A549 (cell line): Measurements from ENCODE around the gene TSFM. TPM values are rescaled to one million over a fixed set of nuclear protein-coding genes. Genes with fewer than 3 reads are reported as not detected.

Source experiments
- ATAC-seq, 2 experiments: fragments of 200-7000 bp in 1 of 2; fragments of >200 bp in 1 of 2; cut with Nextera tagmentation in 1 of 2; cut with Tn5 transposase in 1 of 2; 3 replicates each; pipeline versions ENCODE4 v1.8.0 to v1.9.1; 2018 to 2020; ENCODE audit warnings: mild to moderate bottlenecking in 1 of 2, moderate library complexity in 1 of 2
- CTCF ChIA-PET: fragments of 300-600 bp; sonication (Branson Sonifier 250); formaldehyde crosslinking; extraction: SDS; loops from one replicate; lab custom pipeline; 2021; ENCODE audit warnings: antibody characterized with exemption, inconsistent platforms; lab: Yijun Ruan, JAX
- POLR2A ChIA-PET: fragments of 350-600 bp; formaldehyde crosslinking; extraction: SDS; loops from one replicate; lab custom pipeline; 2021; ENCODE audit warnings: antibody characterized with exemption, inconsistent platforms; lab: Yijun Ruan, JAX
- DNase-seq, 2 experiments: peaks; one replicate each; pipeline versions ENCODE4 v3.0.0 to v3.0.0-alpha.2; 2011 to 2016; ENCODE audit warnings: low read depth in 1 of 2, low spot score in 1 of 2
- FAIRE-seq: peaks from 2 replicates; lab custom pipeline; 2011; peaks lifted over from hg19 to GRCh38; lab: Jason Lieb, UNC
- H3K27ac ChIP-seq, 2 experiments: fragments of >200 bp; sonication (Bioruptor Twin); formaldehyde crosslinking; 3 replicates each; pipeline ENCODE4 v1.5.1; 2016 to 2017
- H3K4me1 ChIP-seq: fragments of >200 bp; sonication (Bioruptor Twin); formaldehyde crosslinking; 3 replicates; pipeline ENCODE4 v1.6.1; 2016
- H3K4me2 ChIP-seq: fragments of >200 bp; sonication (Bioruptor Twin); formaldehyde crosslinking; 3 replicates; pipeline ENCODE4 v1.6.1; 2016
- H3K4me3 ChIP-seq: fragments of >200 bp; sonication (Bioruptor Twin); formaldehyde crosslinking; 3 replicates; pipeline ENCODE4 v1.5.1; 2016
- H3K9me3 ChIP-seq: fragments of >200 bp; sonication (Bioruptor Twin); formaldehyde crosslinking; 3 replicates; pipeline ENCODE4 v1.6.1; 2016
- BHLHE40 ChIP-seq: IDR thresholded peaks from 2 replicates; pipeline ENCODE4 v1.6.1; 2012; ENCODE audit warnings: low read depth, low read length, inconsistent platforms
- CBX8 ChIP-seq: fragments of 200-600 bp; sonication (generic); IDR thresholded peaks from 2 replicates; pipeline ENCODE4 v1.6.1; 2016
- CEBPB ChIP-seq, 2 experiments: fragments of >200 bp in 1 of 2; sonication (Bioruptor Twin) in 1 of 2; formaldehyde crosslinking in 1 of 2; IDR thresholded peaks; 2 replicates each; pipeline ENCODE4 v1.6.1; 2012 to 2016
- EHF ChIP-seq: fragments of 250-450 bp; sonication (Bioruptor Pico); IDR thresholded peaks from 2 replicates; pipeline ENCODE4 v1.5.0; 2020; ENCODE audit warnings: mild to moderate bottlenecking
- EP300 ChIP-seq, 2 experiments: fragments of >200 bp; sonication (Bioruptor Twin); formaldehyde crosslinking; IDR thresholded peaks; 2 replicates in 1 of 2; 3 replicates in 1 of 2; pipeline ENCODE4 v1.6.1; 2016 to 2017
- ESRRA ChIP-seq: fragments of 150-350 bp; IDR thresholded peaks from 2 replicates; pipeline ENCODE4 v1.6.1; 2014; ENCODE audit warnings: mild to moderate bottlenecking, low read length, borderline replicate concordance
- FOSB ChIP-seq: fragments of 250-450 bp; sonication (Bioruptor Pico); IDR thresholded peaks from 2 replicates; pipeline ENCODE4 v1.5.0; 2020; ENCODE audit warnings: mild to moderate bottlenecking, moderate library complexity
- FOSL2 ChIP-seq, 2 experiments: fragments of 450-650 bp in 1 of 2; fragments of >200 bp in 1 of 2; sonication (Bioruptor Twin) in 1 of 2; formaldehyde crosslinking; IDR thresholded peaks; 2 replicates each; pipeline versions ENCODE4 v1.5.0 to v1.6.1; 2016 to 2020; ENCODE audit warnings: mild to moderate bottlenecking in 1 of 2, moderate library complexity in 1 of 2
- HDAC2 ChIP-seq: fragments of 200-600 bp; sonication (generic); IDR thresholded peaks from 2 replicates; pipeline ENCODE4 v1.6.1; 2016
- HOXB13 ChIP-seq: fragments of 250-450 bp; sonication (Bioruptor Pico); IDR thresholded peaks from 2 replicates; pipeline ENCODE4 v1.5.0; 2020; ENCODE audit warnings: low read depth, mild to moderate bottlenecking, moderate library complexity
- HOXB5 ChIP-seq: fragments of 250-450 bp; sonication (Bioruptor Pico); IDR thresholded peaks from 2 replicates; pipeline ENCODE4 v1.5.0; 2020; ENCODE audit warnings: mild to moderate bottlenecking, moderate library complexity
- KDM5A ChIP-seq: fragments of 200-600 bp; sonication (generic); IDR thresholded peaks from 2 replicates; pipeline ENCODE4 v1.6.1; 2016; ENCODE audit warnings: antibody characterized with exemption, mild to moderate bottlenecking
- PHF8 ChIP-seq: fragments of 200-600 bp; sonication (generic); IDR thresholded peaks from 2 replicates; pipeline ENCODE4 v1.6.1; 2016; ENCODE audit warnings: low read depth, mild to moderate bottlenecking, antibody characterized with exemption, moderate library complexity, borderline replicate concordance
- RARB ChIP-seq: fragments of 250-450 bp; sonication (Bioruptor Pico); IDR thresholded peaks from 2 replicates; pipeline ENCODE4 v1.8.0; 2021; ENCODE audit warnings: mild to moderate bottlenecking, moderate library complexity
- RCOR1 ChIP-seq: fragments of 150-350 bp; IDR thresholded peaks from 2 replicates; pipeline ENCODE4 v1.6.1; 2014; ENCODE audit warnings: antibody characterized with exemption, low read length, low read depth
- RFX5 ChIP-seq: fragments of 450-650 bp; IDR thresholded peaks from 2 replicates; pipeline ENCODE4 v1.7.1; 2014; ENCODE audit warnings: antibody characterized with exemption, mild to moderate bottlenecking, moderate library complexity
- SMC3 ChIP-seq: fragments of >200 bp; sonication (Bioruptor Twin); formaldehyde crosslinking; IDR thresholded peaks from 3 replicates; pipeline ENCODE4 v1.6.1; 2018; ENCODE audit warnings: inconsistent platforms
- SREBF2 ChIP-seq: fragments of 450-650 bp; IDR thresholded peaks from 2 replicates; pipeline ENCODE4 v1.6.1; 2014; ENCODE audit warnings: mild to moderate bottlenecking, moderate library complexity
- TP53 ChIP-seq: fragments of 250-450 bp; sonication (Bioruptor Pico); IDR thresholded peaks from 2 replicates; pipeline ENCODE4 v1.5.0; 2021; ENCODE audit warnings: mild to moderate bottlenecking, moderate library complexity
- ZC3H11A ChIP-seq: fragments of 450-650 bp; IDR thresholded peaks from 2 replicates; pipeline ENCODE4 v1.6.1; 2014; ENCODE audit warnings: antibody characterized with exemption, mild to moderate bottlenecking
- ZFP36 ChIP-seq: fragments of 450-650 bp; IDR thresholded peaks from 2 replicates; pipeline ENCODE4 v1.6.1; 2014; ENCODE audit warnings: borderline replicate concordance; ENCODE audit not compliant: partially characterized antibody
- ZSCAN20 ChIP-seq: fragments of 250-450 bp; sonication (Bioruptor Pico); IDR thresholded peaks from 2 replicates; pipeline ENCODE4 v1.8.0; 2022; ENCODE audit warnings: mild to moderate bottlenecking, moderate library complexity
- WGBS: methylation state at CpG from one replicate; pipeline ENCODE4 v1.1.6; 2017; ENCODE audit errors: missing lambda C conversion rate; 5-methylcytosine and 5-hydroxymethylcytosine counted together
- polyA plus RNA-seq, 4 experiments: library from polyadenylated mRNA; depleted of rRNA in 3 of 4; stranded (reverse); fragments of >200 nt; fragmentation: RNase III in 1 of 4; extraction: RNeasy Plus Mini Kit Qiagen cat#74134 plus additional on column Dnase treatment in 1 of 4; gene quantifications; 2 replicates in 3 of 4; 3 replicates in 1 of 4; pipeline ENCODE4 v1.2.3, GENCODE V29; 2011 to 2017
- TF ChIP-seq, protein P1 (sequence below): fragments of >200 bp; sonication (Bioruptor Twin); formaldehyde crosslinking; IDR thresholded peaks from 3 replicates; pipeline ENCODE4 v1.6.1; 2016
- TF ChIP-seq, protein P2 (sequence below): IDR thresholded peaks from 2 replicates; pipeline ENCODE4 v1.6.1; 2012
- TF ChIP-seq, protein P3 (sequence below): fragments of >200 bp; sonication (Bioruptor Twin); formaldehyde crosslinking; IDR thresholded peaks from 2 replicates; pipeline ENCODE4 v1.6.1; 2016

Gene TSFM
- polyA plus RNA-seq, 2 of the 4 experiments (the other 2 are of a cell fraction) = 31.7 to 60.2 TPM

DNA sequence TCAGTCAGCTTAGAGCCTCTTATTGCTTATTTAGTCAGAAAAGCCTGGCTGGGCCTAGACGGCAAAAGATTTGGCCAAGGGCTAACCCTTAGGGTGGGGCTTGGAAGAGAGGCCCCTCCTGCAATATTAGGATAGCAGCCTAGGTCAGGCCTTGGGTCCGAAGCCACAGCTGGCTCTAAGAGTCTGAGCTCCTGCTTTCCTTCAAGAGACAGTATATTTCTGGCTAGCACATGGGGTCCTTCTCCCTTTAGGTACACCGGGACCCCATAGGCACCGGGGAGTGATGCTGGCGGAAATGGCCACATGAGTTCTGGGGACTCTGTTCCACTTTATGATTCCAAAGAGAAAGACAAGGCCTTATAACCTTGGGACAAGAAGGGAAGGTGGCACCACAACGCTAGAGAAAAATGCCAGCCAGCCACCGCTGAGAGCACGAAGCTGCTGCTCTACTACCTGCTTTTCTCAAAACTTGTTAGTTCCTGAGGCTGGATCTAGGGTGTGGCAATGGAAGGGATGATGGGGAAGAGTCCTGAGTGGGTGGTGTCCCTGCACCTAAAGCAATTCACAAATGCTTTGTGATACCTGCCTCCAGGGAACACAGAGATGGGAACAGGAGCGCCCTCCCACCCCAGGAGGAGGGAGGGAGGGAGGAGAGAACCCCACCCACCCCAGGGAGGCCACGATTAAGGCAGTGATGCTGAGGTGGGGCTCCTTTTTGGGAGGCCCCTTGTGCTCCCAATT is 39.1 kb downstream of the TSFM start:
- FAIRE-seq (no peak), DNase-seq (no peak), ATAC-seq (no peak)
- CTCF ChIA-PET = interaction anchor here (1.2 to 9.5 kb wide), 4 partner anchors 8 to 86 kb away, joined by 3 to 142 read pairs (median 7); no protein-coding TSS in a partner anchor
- no peaks in the 10 kb centered on the region for H3K4me1 ChIP-seq
- WGBS = 89% methylated on average over 10 of the region's 10 CpGs
- no peaks in the 10 kb centered on the region for H3K9me3 ChIP-seq
- H3K27ac ChIP-seq = no peak overlapping the region
- no peak overlapping the region for H3K4me2 ChIP-seq
- no peak for TF ChIP-seq KDM5A
- no peak for TF ChIP-seq RFX5
- no peak for TF ChIP-seq HOXB5
- no peak for TF ChIP-seq TP53 (CRISPR knock-in tag)
- no peak for TF ChIP-seq BHLHE40
- no peak overlapping the region for H3K4me3 ChIP-seq
- POLR2A ChIA-PET = no interaction called here

DNA sequence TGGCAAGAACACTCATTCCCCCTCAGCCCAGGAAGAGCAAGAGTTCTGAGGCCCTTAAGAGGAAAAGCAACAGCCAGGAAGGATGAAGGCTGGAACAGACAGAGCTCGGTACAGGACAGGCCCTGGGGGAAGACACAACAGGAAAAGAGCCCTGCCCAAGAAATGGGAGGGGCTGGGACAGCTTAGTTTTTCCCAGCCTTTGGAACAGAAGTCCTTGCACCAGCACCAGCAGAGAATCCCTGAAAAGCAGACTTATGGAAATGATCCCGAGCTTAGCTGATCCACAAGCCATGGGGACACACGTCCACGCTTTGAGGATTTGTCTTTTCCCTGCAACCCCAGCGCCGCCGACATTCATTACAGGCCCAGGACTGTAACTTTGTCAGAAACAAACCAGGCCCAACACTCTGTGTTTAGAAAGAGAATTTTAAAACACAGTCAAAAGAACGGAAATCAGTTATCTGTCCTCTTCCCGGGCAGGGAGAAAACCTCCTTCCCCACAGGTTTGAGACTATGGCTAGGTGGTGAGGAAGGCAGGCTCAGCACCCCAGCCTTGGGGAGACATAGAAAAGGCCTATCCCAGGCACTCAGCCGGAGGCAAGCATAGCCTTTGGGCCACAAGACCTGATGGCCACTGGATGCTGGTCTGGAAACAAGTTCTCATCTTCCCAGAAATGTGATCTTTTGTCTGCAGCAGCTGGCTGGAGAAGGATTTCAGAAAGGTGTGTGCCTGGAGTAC is 40.0 kb downstream of the TSFM start:
- POLR2A ChIA-PET = interaction anchor here (1.4 kb wide), 1 partner anchor 50 kb away, joined by 3 read pairs; the partner anchor contains the start of genes EEF1AKMT3 and METTL1
- H3K9me3 ChIP-seq = no peaks in the 10 kb centered on the region
- FAIRE-seq = no peak
- TF ChIP-seq PHF8 (no peak), ZC3H11A (no peak), RARB (CRISPR knock-in tag) (no peak), HOXB13 (no peak), SMC3 (no peak), ZFP36 (no peak), EHF (CRISPR knock-in tag) (no peak)
- TF ChIP-seq, all 56 proteins: peak for 0
- CTCF ChIA-PET = interaction anchor here (0.9 to 9.5 kb wide), 6 partner anchors 11 to 85 kb away, joined by 3 to 142 read pairs (median 8); no protein-coding TSS in a partner anchor
- H3K4me1 ChIP-seq = no peaks in the 10 kb centered on the region
- H3K27ac ChIP-seq = no peak overlapping the region
- H3K4me3 ChIP-seq = no peak overlapping the region
- ATAC-seq = no peak
- 89% methylated on average over 10 of the region's 10 CpGs for WGBS
- no peak for DNase-seq
- no peak overlapping the region for H3K4me2 ChIP-seq

DNA sequence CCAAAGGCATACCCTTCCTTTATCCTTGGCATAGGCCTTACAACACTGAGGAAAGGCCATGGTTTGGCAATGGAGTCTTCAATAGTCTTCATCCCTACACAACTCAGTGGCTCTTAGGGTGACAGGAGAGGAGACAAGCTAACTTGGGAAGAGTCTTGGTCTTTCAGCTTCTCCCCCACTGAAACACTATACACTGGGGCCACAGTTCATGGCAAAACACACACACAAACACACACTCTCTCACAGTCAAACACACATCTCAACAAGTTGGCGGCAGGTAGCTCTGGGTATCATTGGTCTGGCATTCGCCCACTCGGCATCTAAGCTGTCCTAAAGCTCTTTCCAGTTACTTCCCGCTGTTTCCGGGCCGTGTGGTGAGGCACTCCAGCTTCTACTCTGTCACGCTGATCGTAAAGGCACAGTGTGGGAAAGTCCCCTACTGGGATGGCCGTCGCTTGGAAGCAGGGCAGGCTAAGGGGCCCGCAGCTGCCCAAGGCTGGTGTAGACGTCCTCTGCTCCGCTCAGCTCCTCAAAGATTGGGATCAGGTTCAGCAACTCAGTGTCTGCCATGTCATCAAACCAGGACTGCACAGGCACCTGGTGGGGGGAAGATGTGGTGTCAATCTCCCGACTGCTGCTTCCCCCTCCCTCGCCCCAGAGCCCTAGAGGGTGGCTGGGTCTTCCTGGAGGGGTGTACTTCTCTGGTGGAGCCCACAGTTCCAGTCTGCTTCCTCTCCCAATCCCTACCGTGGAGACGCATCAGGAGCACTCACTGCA is 40.7 kb downstream of the TSFM start:
- CTCF ChIA-PET = interaction anchor here (0.9 to 9.5 kb wide), 6 partner anchors 12 to 84 kb away, joined by 3 to 142 read pairs (median 8); no protein-coding TSS in a partner anchor
- TF ChIP-seq, protein P1, sequence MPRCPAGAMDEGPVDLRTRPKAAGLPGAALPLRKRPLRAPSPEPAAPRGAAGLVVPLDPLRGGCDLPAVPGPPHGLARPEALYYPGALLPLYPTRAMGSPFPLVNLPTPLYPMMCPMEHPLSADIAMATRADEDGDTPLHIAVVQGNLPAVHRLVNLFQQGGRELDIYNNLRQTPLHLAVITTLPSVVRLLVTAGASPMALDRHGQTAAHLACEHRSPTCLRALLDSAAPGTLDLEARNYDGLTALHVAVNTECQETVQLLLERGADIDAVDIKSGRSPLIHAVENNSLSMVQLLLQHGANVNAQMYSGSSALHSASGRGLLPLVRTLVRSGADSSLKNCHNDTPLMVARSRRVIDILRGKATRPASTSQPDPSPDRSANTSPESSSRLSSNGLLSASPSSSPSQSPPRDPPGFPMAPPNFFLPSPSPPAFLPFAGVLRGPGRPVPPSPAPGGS = no peak
- TF ChIP-seq EP300 (IDR thresholded peaks at IDR 0.05) (no peak), PHF8 (no peak), RARB (CRISPR knock-in tag) (no peak), ESRRA (no peak), RCOR1 (no peak), ZSCAN20 (CRISPR knock-in tag) (no peak), FOSB (CRISPR knock-in tag) (no peak), CEBPB (IDR thresholded peaks at IDR 0.05) (no peak), ZFP36 (no peak), ZC3H11A (no peak), HDAC2 (no peak), FOSL2 (IDR thresholded peaks at IDR 0.05) (no peak), FOSL2 (CRISPR knock-in tag; IDR thresholded peaks at IDR 0.05) (no peak), CBX8 (no peak), SREBF2 (no peak)
- TF ChIP-seq, protein P2, sequence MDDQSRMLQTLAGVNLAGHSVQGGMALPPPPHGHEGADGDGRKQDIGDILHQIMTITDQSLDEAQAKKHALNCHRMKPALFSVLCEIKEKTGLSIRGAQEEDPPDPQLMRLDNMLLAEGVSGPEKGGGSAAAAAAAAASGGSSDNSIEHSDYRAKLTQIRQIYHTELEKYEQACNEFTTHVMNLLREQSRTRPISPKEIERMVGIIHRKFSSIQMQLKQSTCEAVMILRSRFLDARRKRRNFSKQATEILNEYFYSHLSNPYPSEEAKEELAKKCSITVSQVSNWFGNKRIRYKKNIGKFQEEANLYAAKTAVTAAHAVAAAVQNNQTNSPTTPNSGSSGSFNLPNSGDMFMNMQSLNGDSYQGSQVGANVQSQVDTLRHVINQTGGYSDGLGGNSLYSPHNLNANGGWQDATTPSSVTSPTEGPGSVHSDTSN = no peak
- TF ChIP-seq, protein P3, sequence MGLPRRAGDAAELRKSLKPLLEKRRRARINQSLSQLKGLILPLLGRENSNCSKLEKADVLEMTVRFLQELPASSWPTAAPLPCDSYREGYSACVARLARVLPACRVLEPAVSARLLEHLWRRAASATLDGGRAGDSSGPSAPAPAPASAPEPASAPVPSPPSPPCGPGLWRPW = no peak
- no peak overlapping the region for H3K27ac ChIP-seq
- ATAC-seq (no peak), FAIRE-seq (no peak), DNase-seq (no peak)
- WGBS = 92% methylated on average over 17 of the region's 17 CpGs
- POLR2A ChIA-PET = interaction anchor here (1.3 to 1.4 kb wide), 2 partner anchors 42 to 51 kb away, joined by 3 to 5 read pairs; partner anchors contain the start of genes EEF1AKMT3 and METTL1
- H3K4me3 ChIP-seq = no peak overlapping the region
- H3K4me2 ChIP-seq = no peak overlapping the region
- H3K9me3 ChIP-seq = no peaks in the 10 kb centered on the region
- no peaks in the 10 kb centered on the region for H3K4me1 ChIP-seq
